Activated naive CD4-positive, alpha-beta T cell treated with anti-CD3 and anti-CD28 coated beads for 36 hours (primary cell): ENCODE data around the gene SYF2. TPM values are rescaled to one million over a fixed set of nuclear protein-coding genes. Genes with fewer than 3 reads are reported as not detected.

Experiments used
- CTCF ChIA-PET: fragments of 350-600 bp; sonication (Branson Sonifier 250); formaldehyde crosslinking; loops from one replicate; lab custom pipeline; 2021; ENCODE audit warnings: antibody characterized with exemption; lab: Charles Lee
- DNase-seq: peaks from one replicate; pipeline ENCODE4 v3.0.0-alpha.2; 2020
- H3K27ac Mint-ChIP-seq: one replicate; pipeline ENCODE4 v1.8.0; 2021; ENCODE audit warnings: mild to moderate bottlenecking, mixed read lengths
- H3K27me3 Mint-ChIP-seq: one replicate; pipeline ENCODE4 v1.8.0; 2021; ENCODE audit warnings: low read depth, mixed read lengths
- H3K36me3 Mint-ChIP-seq: one replicate; pipeline ENCODE4 v1.8.0; 2021; ENCODE audit warnings: low read depth, mixed read lengths
- H3K4me1 Mint-ChIP-seq: one replicate; pipeline ENCODE4 v1.8.0; 2021; ENCODE audit warnings: low read depth, mixed read lengths
- H3K4me3 Mint-ChIP-seq: one replicate; pipeline ENCODE4 v1.8.0; 2021; ENCODE audit warnings: mild to moderate bottlenecking, moderate library complexity, mixed read lengths
- H3K9me3 Mint-ChIP-seq: one replicate; pipeline ENCODE4 v1.8.0; 2021; ENCODE audit warnings: mixed read lengths
- intact Hi-C: fragments of 100-400 bp; cut with micrococcal nuclease; formaldehyde crosslinking; loops from one replicate; pipeline ENCODE4 v1.15.1; 2023
- total RNA-seq, 2 experiments: library from RNA; stranded (reverse); gene quantifications; one replicate each; pipeline ENCODE4 v1.2.3, GENCODE V29; 2021

SYF2 gene
- total RNA-seq, 2 experiments from 2014 or later: 39.7 to 46.8 TPM

GRCh38 chr1:25186161-25187007, 45.9 kb downstream of the SYF2 start:
- Mint-ChIP-seq H3K36me3 (no peaks in the 10 kb centered on the region), H3K27ac (no peak overlapping the region), H3K9me3 (no peaks in the 10 kb centered on the region), H3K4me1 (no peaks in the 10 kb centered on the region), H3K4me3 (no peak overlapping the region), H3K27me3 (no peaks in the 10 kb centered on the region)
- intact Hi-C loops: no loop called here
- CTCF ChIA-PET: interaction anchor here (1.3 kb wide), 1 partner anchor 14 kb away, joined by 3 read pairs; no protein-coding TSS in a partner anchor
- DNase-seq: no peak

GRCh38 chr1:25185409-25186160, 46.7 kb downstream of the SYF2 start:
- Mint-ChIP-seq H3K27ac (no peak overlapping the region), H3K4me3 (no peak overlapping the region), H3K9me3 (no peaks in the 10 kb centered on the region), H3K27me3 (no peaks in the 10 kb centered on the region), H3K36me3 (no peaks in the 10 kb centered on the region), H3K4me1 (no peaks in the 10 kb centered on the region)
- intact Hi-C loops: no loop called here
- CTCF ChIA-PET: interaction anchor here (1.3 kb wide), 1 partner anchor 14 kb away, joined by 3 read pairs; no protein-coding TSS in a partner anchor
- no peak for DNase-seq

- H3K9me3 Mint-ChIP-seq: no peaks in the 10 kb centered on the region
- no peaks in the 10 kb centered on the region for H3K27me3 Mint-ChIP-seq
- no peaks in the 10 kb centered on the region for H3K36me3 Mint-ChIP-seq
- H3K4me1 Mint-ChIP-seq: no peaks in the 10 kb centered on the region
- no peak for DNase-seq
- H3K27ac Mint-ChIP-seq: no peak overlapping the region
- intact Hi-C loops: no loop called here
- CTCF ChIA-PET: no interaction called here
- H3K4me3 Mint-ChIP-seq: no peak overlapping the region
Measured at GRCh38 chr1:25184001-25184762, 48.1 kb downstream of the SYF2 start.

- no peak overlapping the region for H3K27ac Mint-ChIP-seq
- H3K4me1 Mint-ChIP-seq: no peaks in the 10 kb centered on the region
- no peak for DNase-seq
- H3K36me3 Mint-ChIP-seq: no peaks in the 10 kb centered on the region
- H3K4me3 Mint-ChIP-seq: no peak overlapping the region
- intact Hi-C loops: no loop called here
- H3K27me3 Mint-ChIP-seq: no peaks in the 10 kb centered on the region
- CTCF ChIA-PET: interaction anchor here (0.6 to 1.2 kb wide), 2 partner anchors 12 to 22 kb away, joined by 5 read pairs; no protein-coding TSS in a partner anchor
- H3K9me3 Mint-ChIP-seq: peaks cover under 1% of the 10 kb centered on the region
Measured at GRCh38 chr1:25183126-25183980, 48.9 kb downstream of the SYF2 start.

GRCh38 chr1:25182629-25183028, 49.7 kb downstream of the SYF2 start:
- no peak overlapping the region for H3K27ac Mint-ChIP-seq
- no peaks in the 10 kb centered on the region for H3K36me3 Mint-ChIP-seq
- CTCF ChIA-PET: interaction anchor here (0.6 to 1.2 kb wide), 2 partner anchors 12 to 23 kb away, joined by 5 read pairs; no protein-coding TSS in a partner anchor

GRCh38 chr1:25180996-25181395, 51.3 kb downstream of the SYF2 start:
- DNase-seq: no peak
- Mint-ChIP-seq H3K27me3 (no peaks in the 10 kb centered on the region), H3K9me3 (peaks cover 18% of the 10 kb centered on the region), H3K27ac (no peak overlapping the region), H3K36me3 (peaks cover 2% of the 10 kb centered on the region), H3K4me1 (no peaks in the 10 kb centered on the region), H3K4me3 (no peak overlapping the region)
- intact Hi-C loops: no loop called here
- CTCF ChIA-PET: no interaction called here

More at GRCh38 chr1:25182629-25183028, 49.7 kb downstream of the SYF2 start:
- Mint-ChIP-seq H3K27me3 (no peaks in the 10 kb centered on the region), H3K4me1 (no peaks in the 10 kb centered on the region), H3K4me3 (no peak overlapping the region), H3K9me3 (peaks cover 4% of the 10 kb centered on the region)
- no peak for DNase-seq
- intact Hi-C loops: no loop called here

GRCh38 chr1:25178917-25179561, 53.3 kb downstream of the SYF2 start:
- intact Hi-C loops: no loop called here
- no peak overlapping the region for H3K4me3 Mint-ChIP-seq
- peaks cover 2% of the 10 kb centered on the region for H3K36me3 Mint-ChIP-seq
- H3K27me3 Mint-ChIP-seq: no peaks in the 10 kb centered on the region
- H3K4me1 Mint-ChIP-seq: no peaks in the 10 kb centered on the region
- peaks cover 19% of the 10 kb centered on the region for H3K9me3 Mint-ChIP-seq
- CTCF ChIA-PET: interaction anchor here (1.3 kb wide), 1 partner anchor 331 kb away, joined by 4 read pairs; no protein-coding TSS in a partner anchor
- no peak for DNase-seq
- no peak overlapping the region for H3K27ac Mint-ChIP-seq

GRCh38 chr1:25174730-25175612, 57.3 kb downstream of the SYF2 start:
- no peaks in the 10 kb centered on the region for H3K4me1 Mint-ChIP-seq
- peaks cover 19% of the 10 kb centered on the region for H3K9me3 Mint-ChIP-seq
- no peak for DNase-seq
- H3K4me3 Mint-ChIP-seq: no peak overlapping the region
- CTCF ChIA-PET: no interaction called here
- no peak overlapping the region for H3K27ac Mint-ChIP-seq
- H3K36me3 Mint-ChIP-seq: peaks cover 2% of the 10 kb centered on the region
- intact Hi-C loops: no loop called here
- no peaks in the 10 kb centered on the region for H3K27me3 Mint-ChIP-seq

- no peaks in the 10 kb centered on the region for H3K4me1 Mint-ChIP-seq
- no peak overlapping the region for H3K4me3 Mint-ChIP-seq
- intact Hi-C loops: no loop called here
Measured at GRCh38 chr1:25174363-25174729, 58.0 kb downstream of the SYF2 start.

GRCh38 chr1:25173809-25174340, 58.4 kb downstream of the SYF2 start:
- no peak overlapping the region for H3K27ac Mint-ChIP-seq
- no peaks in the 10 kb centered on the region for H3K27me3 Mint-ChIP-seq
- peaks cover 2% of the 10 kb centered on the region for H3K36me3 Mint-ChIP-seq
- H3K4me1 Mint-ChIP-seq: no peaks in the 10 kb centered on the region
- CTCF ChIA-PET: no interaction called here
- peaks cover 19% of the 10 kb centered on the region for H3K9me3 Mint-ChIP-seq
- intact Hi-C loops: no loop called here
- H3K4me3 Mint-ChIP-seq: no peak overlapping the region
- no peak for DNase-seq

More at GRCh38 chr1:25174363-25174729, 58.0 kb downstream of the SYF2 start:
- no peak overlapping the region for H3K27ac Mint-ChIP-seq
- H3K9me3 Mint-ChIP-seq: peaks cover 19% of the 10 kb centered on the region
- DNase-seq: no peak
- no peaks in the 10 kb centered on the region for H3K27me3 Mint-ChIP-seq
- CTCF ChIA-PET: no interaction called here
- H3K36me3 Mint-ChIP-seq: peaks cover 2% of the 10 kb centered on the region
